HepG2 (cell line): ENCODE data around the gene UPK1A. TPM values are rescaled to one million over a fixed set of nuclear protein-coding genes. Genes with fewer than 3 reads are reported as not detected.

Source experiments
- ATF7 ChIP-seq, 2 experiments: fragments of 450-650 bp in 1 of 2; sonication (generic) in 1 of 2; formaldehyde crosslinking in 1 of 2; IDR thresholded peaks; 2 replicates each; pipeline versions ENCODE4 v1.4.0 to v1.6.1; 2016 to 2020; ENCODE audit warnings: antibody characterized with exemption in 1 of 2, mild to moderate bottlenecking in 1 of 2, missing genetic modification reagents in 1 of 2
- CBFB ChIP-seq: sonication (generic); formaldehyde crosslinking; IDR thresholded peaks from 2 replicates; pipeline ENCODE4 v1.4.0; 2020; ENCODE audit warnings: missing genetic modification reagents
- MTA1 ChIP-seq: sonication (generic); formaldehyde crosslinking; IDR thresholded peaks from 2 replicates; pipeline ENCODE4 v1.4.0; 2020; ENCODE audit warnings: missing genetic modification reagents, mild to moderate bottlenecking, borderline replicate concordance
- NCOA1 ChIP-seq: sonication (generic); formaldehyde crosslinking; IDR thresholded peaks from 2 replicates; pipeline ENCODE4 v1.9.0; 2021; ENCODE audit warnings: missing genetic modification reagents
- NFYC ChIP-seq: IDR thresholded peaks from 2 replicates; pipeline ENCODE4 v1.6.1; 2016; ENCODE audit warnings: missing genetic modification reagents, missing compliant biosample characterization
- SNAPC4 ChIP-seq: sonication (generic); formaldehyde crosslinking; IDR thresholded peaks from 2 replicates; pipeline ENCODE4 v1.4.0; 2020; ENCODE audit warnings: mild to moderate bottlenecking, missing genetic modification reagents
- TCF7L2 ChIP-seq: IDR thresholded peaks from 2 replicates; pipeline ENCODE4 v1.6.1; 2011; ENCODE audit warnings: mild to moderate bottlenecking, low read depth, low read length, moderate library complexity
- TRAFD1 ChIP-seq: sonication (generic); formaldehyde crosslinking; IDR thresholded peaks from 2 replicates; pipeline ENCODE4 v1.5.1; 2020; ENCODE audit warnings: missing genetic modification reagents, mild to moderate bottlenecking, borderline replicate concordance
- ZBTB20 ChIP-seq: sonication (generic); formaldehyde crosslinking; IDR thresholded peaks from 2 replicates; pipeline ENCODE4 v1.8.1; 2023; ENCODE audit warnings: missing genetic modification reagents, low read depth, mild to moderate bottlenecking, borderline replicate concordance
- ZBTB42 ChIP-seq: sonication (generic); formaldehyde crosslinking; IDR thresholded peaks from 2 replicates; pipeline ENCODE4 v1.5.0; 2020; ENCODE audit warnings: mild to moderate bottlenecking, missing genetic modification reagents
- ZFP82 ChIP-seq: sonication (generic); formaldehyde crosslinking; IDR thresholded peaks from 2 replicates; pipeline ENCODE4 v1.5.1; 2020; ENCODE audit warnings: mild to moderate bottlenecking, missing genetic modification reagents, borderline replicate concordance
- ZNF678 ChIP-seq: sonication (generic); formaldehyde crosslinking; IDR thresholded peaks from 2 replicates; pipeline ENCODE4 v1.4.0; 2020; ENCODE audit warnings: mild to moderate bottlenecking, missing genetic modification reagents
- ZNF850 ChIP-seq: sonication (generic); formaldehyde crosslinking; conservative IDR thresholded peaks from 2 replicates; pipeline ENCODE4 v1.9.0; 2021; ENCODE audit warnings: mild to moderate bottlenecking, missing genetic modification reagents
- polyA plus RNA-seq, 8 experiments: library from polyadenylated mRNA; depleted of rRNA in 3 of 8; stranded (reverse) in 7 of 8; unstranded in 1 of 8; fragments of >200 nt; fragmentation: Illumina TruSeq in 4 of 8; extraction: Trizol in 4 of 8; gene quantifications; 2 replicates each; pipeline versions ENCODE4 v1.2.1 to v1.2.3, GENCODE V29; 2011 to 2016; ENCODE audit warnings: low read depth in 4 of 8, missing spikeins in 1 of 8, mixed read lengths in 1 of 8; ENCODE audit not compliant: insufficient read depth in 1 of 8
- total RNA-seq, 5 experiments: library from RNA; depleted of rRNA; stranded (reverse); fragments of >200 nt; fragmentation: Illumina TruSeq; extraction: Trizol; gene quantifications; 2 replicates each; pipeline ENCODE4 v1.2.3, GENCODE V29; 2016; ENCODE audit warnings: low read depth in 1 of 5
- TF ChIP-seq, protein P1 (sequence below): sonication (generic); formaldehyde crosslinking; conservative IDR thresholded peaks from 2 replicates; pipeline ENCODE4 v1.4.0; 2020; ENCODE audit warnings: missing genetic modification reagents
- TF ChIP-seq, protein P2 (sequence below): IDR thresholded peaks from 2 replicates; pipeline ENCODE4 v1.4.0; 2020; ENCODE audit warnings: mild to moderate bottlenecking, missing genetic modification reagents

The UPK1A gene
- total and polyA plus RNA-seq, 2 of the 13 experiments (the other 11 are each of a cell fraction or from before 2014, with no cell fraction given) = 2.9 TPM; not detected in 1

DNA sequence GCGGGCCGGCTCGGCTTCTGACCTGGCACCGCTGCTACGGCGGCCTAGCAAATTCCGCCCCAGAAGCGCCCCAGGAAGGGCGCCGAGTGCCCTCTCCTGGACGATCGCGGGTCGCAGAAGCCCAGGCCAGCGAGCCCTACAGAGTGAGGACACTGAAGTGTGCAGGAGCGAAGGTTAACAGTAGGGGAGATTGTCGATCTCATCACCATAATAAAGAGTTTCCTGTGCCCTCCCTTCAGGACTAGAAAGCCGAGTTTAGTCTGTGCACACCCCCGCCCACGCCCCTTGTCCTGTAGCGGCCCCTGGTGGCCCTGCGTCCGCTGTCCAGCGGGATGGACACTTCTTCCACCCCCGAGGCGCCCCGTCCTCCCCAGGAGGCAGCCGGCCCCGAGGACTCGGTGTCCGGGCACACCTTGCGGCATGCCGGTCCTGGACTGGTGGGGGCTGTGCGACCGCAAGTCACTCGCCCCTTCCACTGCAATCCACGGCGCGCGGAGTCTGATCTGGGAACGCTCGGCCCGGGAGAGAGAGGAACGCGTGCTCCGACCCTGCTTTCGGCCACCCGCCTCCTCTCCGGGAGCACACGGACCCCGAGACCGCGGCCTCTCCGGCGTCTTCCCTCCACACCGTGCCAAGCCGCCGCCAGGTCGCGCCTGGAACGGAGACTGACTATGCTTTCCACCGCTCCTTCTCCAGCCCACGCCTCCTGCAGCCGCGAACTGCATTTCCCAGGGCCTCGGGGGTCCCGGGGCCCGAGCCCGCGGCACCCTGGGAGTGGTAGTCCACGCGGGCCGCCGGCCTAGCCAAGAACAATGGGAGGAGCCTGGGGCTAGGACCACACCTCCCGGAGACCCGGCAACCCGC lies 50.7 kb downstream of the UPK1A start (continued):
- peak; percentile 39; the same call in 1 of the 2 replicates for TF ChIP-seq ZFP82 (CRISPR knock-in tag)
- TF ChIP-seq, protein P1, sequence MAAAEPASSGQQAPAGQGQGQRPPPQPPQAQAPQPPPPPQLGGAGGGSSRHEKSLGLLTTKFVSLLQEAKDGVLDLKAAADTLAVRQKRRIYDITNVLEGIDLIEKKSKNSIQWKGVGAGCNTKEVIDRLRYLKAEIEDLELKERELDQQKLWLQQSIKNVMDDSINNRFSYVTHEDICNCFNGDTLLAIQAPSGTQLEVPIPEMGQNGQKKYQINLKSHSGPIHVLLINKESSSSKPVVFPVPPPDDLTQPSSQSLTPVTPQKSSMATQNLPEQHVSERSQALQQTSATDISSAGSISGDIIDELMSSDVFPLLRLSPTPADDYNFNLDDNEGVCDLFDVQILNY (CRISPR knock-in tag) = no peak
- no peak; the same call in 1 of the 2 replicates for TF ChIP-seq ZBTB20 (CRISPR knock-in tag)
- TF ChIP-seq ZNF850 (CRISPR knock-in tag) = no peak
- no peak; the same call in 1 of the 2 replicates for TF ChIP-seq ZNF678 (CRISPR knock-in tag)
- TF ChIP-seq TCF7L2 = no peak
- no peak; the same call in 1 of the 2 replicates for TF ChIP-seq MTA1
- TF ChIP-seq, protein P2, sequence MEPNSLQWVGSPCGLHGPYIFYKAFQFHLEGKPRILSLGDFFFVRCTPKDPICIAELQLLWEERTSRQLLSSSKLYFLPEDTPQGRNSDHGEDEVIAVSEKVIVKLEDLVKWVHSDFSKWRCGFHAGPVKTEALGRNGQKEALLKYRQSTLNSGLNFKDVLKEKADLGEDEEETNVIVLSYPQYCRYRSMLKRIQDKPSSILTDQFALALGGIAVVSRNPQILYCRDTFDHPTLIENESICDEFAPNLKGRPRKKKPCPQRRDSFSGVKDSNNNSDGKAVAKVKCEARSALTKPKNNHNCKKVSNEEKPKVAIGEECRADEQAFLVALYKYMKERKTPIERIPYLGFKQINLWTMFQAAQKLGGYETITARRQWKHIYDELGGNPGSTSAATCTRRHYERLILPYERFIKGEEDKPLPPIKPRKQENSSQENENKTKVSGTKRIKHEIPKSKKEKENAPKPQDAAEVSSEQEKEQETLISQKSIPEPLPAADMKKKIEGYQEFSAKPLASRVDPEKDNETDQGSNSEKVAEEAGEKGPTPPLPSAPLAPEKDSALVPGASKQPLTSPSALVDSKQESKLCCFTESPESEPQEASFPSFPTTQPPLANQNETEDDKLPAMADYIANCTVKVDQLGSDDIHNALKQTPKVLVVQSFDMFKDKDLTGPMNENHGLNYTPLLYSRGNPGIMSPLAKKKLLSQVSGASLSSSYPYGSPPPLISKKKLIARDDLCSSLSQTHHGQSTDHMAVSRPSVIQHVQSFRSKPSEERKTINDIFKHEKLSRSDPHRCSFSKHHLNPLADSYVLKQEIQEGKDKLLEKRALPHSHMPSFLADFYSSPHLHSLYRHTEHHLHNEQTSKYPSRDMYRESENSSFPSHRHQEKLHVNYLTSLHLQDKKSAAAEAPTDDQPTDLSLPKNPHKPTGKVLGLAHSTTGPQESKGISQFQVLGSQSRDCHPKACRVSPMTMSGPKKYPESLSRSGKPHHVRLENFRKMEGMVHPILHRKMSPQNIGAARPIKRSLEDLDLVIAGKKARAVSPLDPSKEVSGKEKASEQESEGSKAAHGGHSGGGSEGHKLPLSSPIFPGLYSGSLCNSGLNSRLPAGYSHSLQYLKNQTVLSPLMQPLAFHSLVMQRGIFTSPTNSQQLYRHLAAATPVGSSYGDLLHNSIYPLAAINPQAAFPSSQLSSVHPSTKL (CRISPR knock-in tag) = no peak; the same call in 1 of the 2 replicates
- no peak for TF ChIP-seq ATF7 (IDR thresholded peaks at IDR 0.05)
- TF ChIP-seq ATF7 (CRISPR knock-in tag; IDR thresholded peaks at IDR 0.05) = no peak
- TF ChIP-seq NFYC (CRISPR knock-in tag) = no peak
- no peak for TF ChIP-seq ZBTB42
- TF ChIP-seq NCOA1 (CRISPR knock-in tag) = 0 out of 2 replicates have a peak, but pooled peaks have one; percentile 22
- TF ChIP-seq CBFB (CRISPR knock-in tag) = no peak; the same call in 1 of the 2 replicates
- TF ChIP-seq SNAPC4 (CRISPR knock-in tag) = peak; percentile 74; the same call in 1 of the 2 replicates
- TF ChIP-seq TRAFD1 = no peak
